GM18511 (cell line): ENCODE data around the gene GATAD2A.
A peak's percentile ranks its signal among the peaks of the same experiment; 100 is the strongest.

Experiments
- ATAC-seq: cut with Tn5 transposase; IDR thresholded peaks from one replicate; pipeline ENCODE4 v1.9.1; 2021; ENCODE audit warnings: mild to moderate bottlenecking, moderate library complexity; ENCODE audit not compliant: unreplicated experiment

Gene GATAD2A

DNA sequence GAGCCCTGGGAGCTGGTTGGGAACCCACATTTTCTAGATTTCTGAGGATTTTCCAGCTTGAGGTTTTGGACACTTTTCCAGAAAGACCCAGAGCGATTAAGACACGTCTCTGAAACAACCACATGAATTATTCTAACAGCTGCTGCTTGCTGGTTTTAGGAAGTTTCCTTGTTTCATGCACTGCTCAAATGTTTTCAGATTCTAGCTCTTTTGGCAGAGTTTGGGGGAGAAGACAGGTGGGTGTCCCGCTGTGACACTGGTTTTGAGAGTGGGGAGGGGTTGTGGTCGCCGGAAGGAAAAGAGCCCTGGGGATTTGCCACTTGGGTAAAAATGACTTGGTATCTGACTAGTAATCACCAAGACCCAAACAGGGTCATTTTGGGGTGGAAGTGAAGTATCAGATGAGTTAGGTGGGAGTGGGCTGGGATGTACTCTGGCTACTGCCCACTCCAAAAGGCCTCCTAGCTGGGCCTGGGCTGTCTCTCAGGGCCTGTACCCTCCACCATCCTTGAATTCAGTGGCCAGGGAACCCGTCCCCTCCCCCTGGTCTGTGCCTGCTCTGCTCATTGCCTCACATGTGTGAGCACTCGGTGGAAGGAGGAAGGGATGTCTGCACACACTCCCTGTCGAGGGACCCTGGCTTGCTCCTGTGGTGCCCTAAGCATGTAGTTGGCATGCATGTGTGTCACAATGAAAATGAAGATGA is 13.2 kb downstream of the GATAD2A start:
- ATAC-seq = no peak

DNA sequence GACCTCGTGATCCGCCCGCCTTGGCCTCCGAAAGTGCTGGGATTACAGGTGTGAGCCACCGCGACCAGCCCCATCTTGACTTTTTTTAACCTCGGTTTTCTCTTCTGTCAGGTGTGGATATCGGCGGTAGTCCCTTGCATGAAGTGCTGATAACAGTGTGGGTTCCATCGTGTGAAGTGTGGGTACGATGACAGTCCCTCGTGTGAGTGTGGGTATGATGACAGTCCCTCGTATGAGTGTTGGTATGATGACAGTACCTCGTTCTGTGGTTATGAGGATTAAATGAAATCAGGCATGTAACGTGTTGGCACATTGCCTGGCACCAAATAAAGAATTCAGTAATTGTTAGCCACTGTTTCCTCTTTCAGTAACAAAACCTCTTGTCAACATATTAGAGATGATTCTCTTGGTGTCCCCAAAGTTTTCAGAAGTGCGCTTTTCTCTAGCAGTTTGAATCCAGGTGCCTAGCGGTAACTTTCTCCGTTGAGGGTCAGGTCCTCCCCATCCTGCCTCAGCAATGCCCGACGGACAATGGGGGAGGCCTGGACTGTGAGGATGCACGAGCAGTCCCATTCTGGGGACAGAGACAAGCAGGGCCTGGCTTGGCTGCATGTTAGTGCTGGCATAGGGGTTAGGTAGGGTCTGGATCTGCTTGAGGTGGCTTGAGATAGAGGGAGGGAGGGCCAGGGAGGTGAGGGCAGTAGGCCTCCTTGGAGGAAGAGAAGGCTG is 15.3 kb downstream of the GATAD2A start:
- ATAC-seq = no peak

DNA sequence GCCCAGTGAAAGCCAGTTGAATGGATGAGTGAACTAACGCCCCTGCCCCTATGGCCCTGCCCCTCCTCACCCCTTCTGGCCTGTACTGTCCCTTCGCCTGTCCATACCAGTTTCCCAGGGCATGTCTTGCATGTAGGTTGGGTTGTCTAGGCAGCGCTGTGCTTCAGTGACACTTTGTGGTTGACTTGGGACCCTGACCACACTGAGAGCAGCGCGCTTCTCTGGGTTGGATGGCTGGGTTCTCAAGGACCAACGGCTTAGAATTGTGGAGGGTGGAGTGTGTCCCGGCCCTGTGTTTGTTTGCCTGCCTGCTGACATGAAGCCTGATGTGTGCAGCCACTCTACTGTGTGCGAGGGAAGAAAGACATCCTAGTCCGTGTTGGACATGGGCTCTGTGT is 15.8 kb downstream of the GATAD2A start:
- ATAC-seq = no peak

DNA sequence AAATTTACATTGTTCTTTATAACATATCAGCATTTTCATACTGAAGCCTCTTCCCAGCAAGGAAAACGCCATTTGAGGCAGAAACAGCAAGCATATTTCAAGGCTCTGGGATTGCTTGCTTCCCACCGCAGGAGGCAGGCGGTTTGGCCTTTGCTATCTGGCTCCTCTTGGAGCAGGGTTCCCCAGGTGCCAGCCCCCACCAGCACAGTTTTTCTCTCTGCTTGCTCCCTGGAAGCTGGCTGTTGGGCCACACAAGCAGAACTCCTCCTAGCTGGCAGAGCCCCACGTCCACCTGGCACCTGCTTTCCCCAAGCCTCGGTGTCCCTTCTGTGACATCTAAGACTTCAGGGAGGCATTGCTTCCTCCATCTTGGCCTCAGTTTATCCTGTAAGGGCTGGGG is 16.7 kb downstream of the GATAD2A start:
- no peak for ATAC-seq

DNA sequence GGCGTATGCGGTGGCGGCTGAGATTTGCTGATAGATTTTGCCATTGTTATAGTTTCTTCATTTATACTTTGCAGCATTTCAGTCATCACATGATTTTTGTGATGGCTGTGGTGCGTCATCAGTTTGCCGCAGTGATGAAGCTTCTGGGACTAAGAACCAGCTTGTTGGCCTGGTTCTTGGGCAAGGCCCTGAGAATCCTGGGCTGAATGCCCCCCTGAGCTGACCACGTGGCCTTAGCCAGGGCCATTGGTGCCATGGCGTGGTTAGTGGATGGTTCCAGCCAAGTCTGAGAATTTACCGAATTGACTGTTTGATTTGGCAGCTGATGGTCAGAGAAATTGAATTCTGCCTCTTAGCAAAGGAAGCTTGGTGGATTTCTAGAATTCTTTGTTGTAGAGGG is 17.8 kb downstream of the GATAD2A start:
- no peak for ATAC-seq

DNA sequence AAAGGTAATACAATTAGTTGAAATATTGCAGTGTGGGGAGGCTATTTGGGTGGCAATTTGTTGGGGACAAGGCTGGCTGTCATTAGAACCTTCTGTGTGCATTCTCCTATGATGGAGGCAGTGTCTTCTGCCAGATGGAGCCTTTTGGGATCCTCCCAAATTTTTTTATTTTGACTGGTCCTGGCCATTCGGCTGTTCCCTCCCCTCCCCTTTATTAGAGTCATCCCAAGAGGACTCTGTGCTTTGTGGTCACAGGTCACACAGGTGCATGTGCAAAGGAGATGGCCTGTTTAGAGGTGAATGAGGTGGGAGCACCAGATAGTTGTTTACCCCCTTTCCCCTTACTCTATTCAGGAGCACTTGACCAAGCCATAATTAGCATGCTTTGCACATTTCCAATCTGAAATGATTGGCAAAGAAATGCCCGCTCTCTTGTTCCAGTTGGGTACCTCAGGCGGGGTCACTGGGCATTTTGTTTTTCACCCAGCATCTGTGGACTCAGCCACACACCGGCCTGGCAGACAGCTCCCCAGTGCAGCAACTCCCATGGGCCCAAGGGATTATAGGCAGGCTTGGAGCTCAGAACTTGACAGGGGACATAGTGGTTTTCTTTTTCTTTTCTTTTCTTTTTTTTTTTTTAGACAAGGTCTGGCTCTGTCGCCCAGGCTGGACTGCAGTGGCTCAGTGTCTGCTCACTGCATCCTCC is 19.8 kb downstream of the GATAD2A start:
- no peak for ATAC-seq

DNA sequence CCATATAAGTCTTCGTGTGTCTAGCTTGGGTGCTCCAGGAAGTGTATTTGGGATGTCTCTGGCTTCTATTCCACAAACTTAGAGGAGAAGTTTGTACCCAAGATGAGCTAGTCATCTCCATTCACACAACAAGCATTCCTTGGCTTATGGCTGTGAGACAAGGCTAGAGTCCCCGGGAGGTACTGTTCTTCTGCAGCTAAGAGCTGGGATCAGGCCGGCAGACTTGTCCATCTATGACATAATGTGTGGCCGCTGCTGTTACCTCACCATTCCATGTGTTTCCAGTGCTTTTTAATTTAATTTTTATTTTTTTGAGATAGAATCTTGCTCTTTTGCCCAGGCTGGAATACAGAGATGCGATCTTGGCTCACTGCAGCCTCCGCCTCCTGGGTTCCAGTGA is 20.7 kb downstream of the GATAD2A start:
- no peak for ATAC-seq

DNA sequence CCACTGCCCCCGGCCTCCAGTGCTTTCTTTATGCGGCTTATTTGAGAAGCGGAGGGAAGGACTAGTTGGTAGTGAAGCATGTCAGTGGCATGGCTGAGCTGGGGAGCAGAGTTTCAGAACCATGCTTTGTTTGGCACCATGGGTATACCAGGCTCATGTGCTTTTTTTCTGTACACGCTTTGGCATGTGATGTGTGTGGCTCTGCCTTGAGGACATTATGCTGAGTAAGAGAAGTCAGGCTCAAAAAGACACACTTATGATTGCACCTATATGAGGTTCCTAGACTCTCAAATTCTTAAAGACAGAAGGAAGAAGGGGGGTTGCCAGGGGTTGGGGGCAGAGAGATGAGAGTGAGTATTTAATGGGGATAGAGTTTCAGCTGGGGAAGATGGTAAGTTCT is 21.3 kb downstream of the GATAD2A start:
- no peak for ATAC-seq

DNA sequence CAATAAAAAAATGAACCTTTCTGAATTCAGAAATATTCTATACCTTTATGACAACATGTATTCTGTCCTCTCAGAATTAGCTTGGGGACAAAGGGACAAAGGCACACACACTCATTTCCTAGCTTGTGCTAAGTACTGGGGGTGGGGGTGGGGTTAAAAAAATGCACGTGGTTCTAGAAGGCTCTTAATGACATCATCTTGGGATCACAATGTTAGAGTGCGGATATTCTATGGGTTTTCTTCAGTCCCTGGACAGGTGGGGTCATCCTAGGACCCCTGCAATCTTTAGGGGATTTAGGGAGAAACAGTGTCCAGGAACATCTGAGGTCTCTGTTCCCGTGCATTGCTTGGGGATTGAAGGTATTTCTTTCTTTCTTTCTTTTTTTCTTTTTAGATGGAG is 21.8 kb downstream of the GATAD2A start:
- no peak for ATAC-seq

DNA sequence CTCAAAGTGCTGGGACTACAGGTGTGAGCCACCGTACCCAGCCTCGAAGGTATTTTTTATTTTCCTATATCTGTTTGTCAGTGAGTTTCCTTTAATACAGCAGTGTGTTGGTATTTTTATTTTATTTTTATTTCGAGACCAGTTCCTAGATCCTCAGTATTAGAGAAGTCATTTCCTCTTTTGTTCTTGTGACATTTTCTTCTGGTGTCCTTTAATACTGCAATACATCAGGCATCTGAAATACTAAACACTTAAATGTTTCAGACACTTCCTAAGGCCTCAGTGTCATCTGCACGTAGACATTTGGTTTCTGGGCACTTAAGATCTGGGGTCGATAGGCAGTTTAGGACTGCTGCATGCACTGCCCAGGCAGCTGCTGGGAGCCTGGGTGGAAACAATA is 22.5 kb downstream of the GATAD2A start:
- no peak for ATAC-seq

DNA sequence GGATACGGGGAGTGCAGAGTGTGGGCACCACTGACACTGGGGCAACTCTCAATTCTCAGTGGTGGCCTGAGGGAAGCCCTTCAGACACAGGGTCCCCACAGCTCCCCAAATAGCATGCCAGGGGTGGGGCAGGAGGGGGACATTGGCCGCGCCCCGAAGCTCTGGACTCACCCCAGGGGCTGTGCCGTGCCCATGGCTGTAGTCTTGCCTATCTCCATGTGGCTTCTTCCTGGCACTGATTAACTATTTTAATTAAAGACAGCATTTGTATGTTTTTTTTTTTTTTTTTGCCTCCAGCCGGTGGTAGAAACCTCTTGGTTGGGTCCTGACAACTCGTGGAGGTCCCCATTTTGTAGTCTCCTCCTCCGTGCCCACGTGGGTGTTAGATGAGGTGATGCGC is 23.3 kb downstream of the GATAD2A start:
- no peak for ATAC-seq

DNA sequence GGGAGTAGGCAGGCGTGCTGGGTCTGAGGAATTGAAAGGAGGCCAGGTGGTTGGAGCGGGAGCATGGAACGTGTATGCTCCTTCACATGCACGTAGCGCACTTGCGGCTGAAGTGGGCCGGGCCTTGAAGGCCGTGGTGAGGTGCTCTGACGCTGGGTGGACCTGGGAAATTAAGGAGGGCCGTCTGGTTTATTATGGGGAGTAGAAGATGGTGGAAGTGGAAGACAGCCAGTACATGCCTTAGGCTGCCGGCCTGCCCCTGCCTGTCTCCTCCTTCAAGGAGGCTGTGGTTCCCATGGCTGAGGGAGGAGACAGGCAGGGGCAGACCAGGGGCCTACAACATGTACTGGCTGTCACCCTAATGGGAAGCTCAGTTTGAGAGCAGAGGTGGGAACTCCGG is 23.9 kb downstream of the GATAD2A start:
- no peak for ATAC-seq

DNA sequence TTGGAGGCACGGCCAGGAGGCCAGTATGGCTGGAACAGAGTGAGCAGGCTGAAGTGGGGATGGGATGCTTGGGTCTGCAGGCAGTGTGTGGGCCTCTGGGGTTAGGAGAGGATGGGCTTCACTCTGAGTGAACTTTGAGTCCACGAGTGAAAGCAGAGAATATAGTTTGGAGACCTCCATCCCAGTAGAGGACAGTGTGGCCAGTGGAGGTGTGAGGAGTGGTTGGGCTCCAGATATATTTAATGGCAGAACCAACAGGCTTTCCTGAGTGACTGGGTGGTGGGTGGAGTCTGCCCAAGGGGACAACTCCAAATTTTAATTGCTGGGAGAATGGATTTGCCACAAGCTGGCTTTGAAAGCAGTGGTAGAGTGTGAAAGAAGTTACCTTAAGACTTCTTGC is 27.3 kb downstream of the GATAD2A start:
- no peak for ATAC-seq

DNA sequence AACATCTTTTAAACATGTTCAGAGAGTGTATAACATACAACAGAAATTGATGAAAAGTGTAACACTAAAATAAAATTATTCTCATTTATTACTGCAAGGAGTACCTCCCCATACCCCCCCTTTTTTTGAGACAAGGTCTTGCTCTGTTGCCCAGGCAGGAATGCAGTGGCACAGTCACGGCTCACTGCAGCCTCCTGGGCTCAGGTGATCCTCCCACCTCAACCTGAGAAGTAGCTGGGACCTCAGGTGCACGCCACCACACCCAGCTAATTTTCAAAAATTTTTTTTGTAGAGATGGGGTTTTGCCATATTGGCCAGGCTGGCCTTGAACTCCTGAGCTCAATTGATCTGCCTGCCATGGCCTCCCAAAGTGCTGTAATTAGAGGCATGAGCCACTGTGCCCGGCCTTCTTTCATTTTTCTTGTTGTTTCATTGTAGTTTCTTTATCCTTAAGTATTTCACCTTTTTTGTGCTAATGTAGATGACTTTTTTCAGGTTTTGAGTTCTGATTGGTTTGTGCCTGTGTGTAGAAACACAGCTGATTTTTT is 28.3 kb downstream of the GATAD2A start:
- no peak for ATAC-seq

DNA sequence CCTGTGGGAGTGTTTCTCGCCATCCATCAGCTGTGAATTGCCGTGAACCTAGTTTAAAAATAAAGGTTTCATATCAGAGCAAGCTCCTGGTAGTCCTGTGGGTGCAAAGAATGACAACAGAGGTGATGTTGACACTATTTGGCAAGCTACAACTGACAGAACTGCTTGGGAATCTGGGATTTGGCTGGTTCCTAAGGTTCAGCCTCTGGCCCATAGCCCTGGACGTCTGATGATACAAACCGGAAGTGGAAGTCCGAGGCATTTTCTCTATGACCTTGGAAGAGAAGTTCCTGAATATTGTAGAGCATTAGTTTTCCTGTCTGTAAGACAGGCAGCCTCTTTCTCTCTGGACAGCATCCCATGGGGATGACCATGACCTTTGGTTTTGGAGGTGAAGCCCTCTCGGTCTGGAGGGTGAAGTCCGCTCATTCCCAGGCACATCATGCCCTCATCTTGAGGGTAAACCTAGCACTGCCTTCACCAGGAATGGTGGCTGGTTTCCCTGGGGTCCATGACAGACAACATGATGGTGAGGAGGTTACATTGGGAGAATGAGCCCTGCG is 29.1 kb downstream of the GATAD2A start:
- ATAC-seq = no peak

DNA sequence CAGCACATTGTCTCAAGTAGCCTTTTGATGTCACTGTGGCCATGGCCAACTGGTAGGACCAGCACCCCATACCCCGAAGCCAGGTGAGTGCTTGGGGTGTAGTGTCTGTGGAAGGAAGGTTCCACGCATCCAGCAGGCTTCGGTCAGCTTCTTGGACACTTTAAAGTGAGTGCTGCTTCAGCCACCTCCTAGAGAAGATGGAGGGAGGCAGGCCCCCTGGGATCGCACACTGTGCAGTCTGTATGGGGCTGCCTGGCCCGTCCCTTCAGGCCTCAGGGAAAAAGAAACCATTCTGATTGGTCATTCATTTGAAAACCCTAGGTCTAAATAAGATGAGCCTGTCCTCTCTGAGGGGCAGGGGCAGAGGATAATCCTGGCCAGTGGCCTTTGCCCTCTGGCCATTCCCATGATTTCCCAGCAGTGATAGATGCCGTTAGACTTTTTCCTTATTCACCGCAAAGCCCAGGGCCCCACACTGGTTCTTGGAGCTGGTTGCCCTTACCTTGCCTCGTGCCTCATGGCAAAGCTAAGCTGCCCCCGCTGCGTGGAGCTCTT is 30.7 kb downstream of the GATAD2A start:
- ATAC-seq = no peak

DNA sequence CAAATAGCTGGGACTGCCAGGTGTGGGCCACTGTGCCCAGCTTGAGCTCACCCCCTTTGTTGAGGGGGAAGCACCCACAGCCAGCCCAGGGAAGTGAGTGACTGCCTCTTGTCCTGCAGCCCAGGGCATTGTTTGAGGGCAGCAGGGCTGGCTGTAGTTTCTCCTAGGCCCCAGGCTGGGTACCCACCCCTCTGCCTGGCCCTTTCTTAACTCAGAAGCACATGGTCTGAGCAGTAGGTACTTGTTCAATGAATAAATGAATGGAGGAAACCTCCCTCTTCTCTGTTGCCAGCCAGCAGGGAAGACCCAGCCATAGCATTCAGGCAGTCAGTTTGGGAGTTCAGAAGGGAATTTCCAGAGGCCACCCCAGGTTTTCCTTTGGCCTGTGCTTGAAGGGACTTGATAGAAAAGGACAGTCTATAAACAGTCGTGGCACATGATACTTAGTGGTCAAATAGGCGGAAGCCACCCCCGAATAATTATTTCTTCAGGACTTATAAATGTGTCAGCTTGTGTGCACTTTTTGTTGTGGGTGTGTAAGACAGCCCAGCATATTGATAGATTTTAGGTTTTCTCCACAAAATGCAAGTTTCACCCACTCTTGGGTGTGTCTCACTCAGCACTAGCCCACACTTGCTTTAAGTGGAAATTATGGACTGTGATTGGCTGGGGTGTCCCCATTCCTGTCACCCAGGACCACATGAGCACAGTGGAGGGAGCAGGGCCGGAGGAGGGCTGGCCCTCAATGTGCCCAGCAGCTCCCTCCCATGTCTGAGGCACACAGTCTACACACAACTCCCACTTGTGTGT is 33.1 kb downstream of the GATAD2A start:
- ATAC-seq = no peak

DNA sequence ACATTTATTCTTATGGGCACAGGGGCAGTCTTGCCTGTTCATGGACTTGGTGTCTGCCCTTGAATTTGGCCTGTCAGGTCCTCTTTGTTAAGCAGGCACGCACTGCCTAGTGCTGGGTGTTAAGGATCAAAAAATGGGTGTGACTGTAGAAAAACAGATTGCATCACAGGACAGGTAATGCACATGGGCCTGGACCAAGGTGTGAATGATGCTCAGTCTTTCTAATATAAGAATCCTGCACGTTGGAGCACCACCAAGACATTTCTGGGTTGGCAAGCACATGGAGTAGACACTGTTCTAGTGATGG is 33.7 kb downstream of the GATAD2A start:
- ATAC-seq = no peak

DNA sequence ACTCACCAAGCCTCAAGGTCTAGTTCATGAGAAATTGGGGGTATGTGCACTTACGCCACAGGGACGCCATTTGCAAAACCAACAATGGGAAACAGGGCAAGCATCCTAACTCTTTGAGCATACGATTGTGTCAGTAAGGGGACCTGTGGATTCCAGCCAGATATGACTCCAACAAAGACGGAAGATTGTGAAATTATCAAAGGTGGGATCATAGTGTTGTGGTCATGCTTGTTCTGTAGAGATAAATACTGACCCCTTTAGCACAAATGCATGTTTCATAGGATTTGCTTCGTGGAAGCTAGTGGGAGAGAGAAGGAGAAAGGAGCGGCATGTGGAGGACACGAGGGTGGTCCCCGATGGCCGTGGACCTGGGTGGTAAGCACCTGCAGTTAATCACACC is 37.8 kb downstream of the GATAD2A start:
- no peak for ATAC-seq

DNA sequence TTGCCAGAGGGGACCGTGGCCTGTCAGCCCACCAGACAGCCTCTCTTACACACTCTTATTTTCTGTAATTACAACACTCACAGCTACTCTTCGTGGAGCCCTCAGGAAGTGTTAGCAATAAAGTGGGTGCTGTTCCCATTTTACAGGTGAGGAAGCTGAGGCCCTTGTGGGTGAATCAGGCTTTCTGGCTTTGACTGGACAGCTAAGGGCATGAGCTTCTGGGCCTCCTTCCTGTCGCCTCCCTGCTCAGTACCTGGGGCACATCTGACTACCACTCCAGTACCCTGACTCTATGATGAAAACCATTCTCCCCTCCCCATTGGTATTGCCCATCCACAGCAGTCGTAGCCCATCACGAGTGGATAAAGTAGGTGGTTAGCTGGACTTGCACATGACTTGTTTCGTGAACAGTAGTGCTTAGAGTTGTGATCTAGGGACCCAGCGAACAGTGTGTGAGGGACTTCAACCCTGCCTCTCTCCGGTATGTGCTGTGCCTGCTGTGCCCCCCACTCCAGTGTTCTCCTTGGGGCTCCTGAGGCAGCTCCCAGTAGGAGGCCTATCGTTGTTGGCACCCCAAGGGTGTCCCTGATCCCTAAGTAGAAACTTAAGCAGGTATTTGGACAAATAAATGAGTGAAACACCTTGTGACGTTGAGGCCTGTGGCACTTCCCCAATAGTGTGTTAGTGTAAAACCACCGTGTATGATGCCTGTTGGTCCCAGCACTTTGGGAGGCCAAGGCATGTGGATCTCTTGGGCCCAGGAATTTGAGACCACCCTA is 38.6 kb downstream of the GATAD2A start:
- peak; percentile 5 for ATAC-seq
